Mammary epithelial cell (primary cell): ENCODE data around the gene B4GALNT4.

Source experiments
- CTCF ChIP-seq, 2 donors: IDR thresholded peaks in 1 of 2; conservative IDR thresholded peaks in 1 of 2; 2 replicates each; pipeline ENCODE4 v1.5.1; 2011 to 2012; ENCODE audit warnings: inconsistent platforms in 2 of 2, low read length in 2 of 2, mild to moderate bottlenecking in 2 of 2, control low read depth in 1 of 2, low read depth in 1 of 2; ENCODE audit not compliant: insufficient read depth in 1 of 2; ENCODE audit errors: extremely low read depth in 1 of 2
- EZH2 ChIP-seq: IDR thresholded peaks from 2 replicates; pipeline ENCODE4 v1.6.1; 2012; ENCODE audit warnings: low read length, inconsistent platforms, borderline replicate concordance

- TF ChIP-seq CTCF (conservative IDR thresholded peaks at IDR 0.05 in 1 of 2, IDR thresholded peaks at IDR 0.05 in 1 of 2; ENCODE audit: extremely low read depth in 1 of 2, insufficient read depth in 1 of 2, low read depth in 1 of 2, low read length in 2 of 2) (no peak), EZH2 (no peak)
These were observed 35.4 kb downstream of the B4GALNT4 start for GRCh38 chr11:404551-405264.
